Mesothelial cell of epicardium (in vitro differentiated cells): ENCODE measurements around the gene MED22. TPM values are rescaled to one million over a fixed set of nuclear protein-coding genes. Genes with fewer than 3 reads are reported as not detected.

ENCODE experiments used
- DNase-seq, 2 experiments: peaks; one replicate each; pipeline ENCODE4 v3.0.0; 2021; ENCODE audit warnings: low spot score in 2 of 2; ENCODE audit not compliant: unreplicated experiment in 2 of 2
- H3K27ac Mint-ChIP-seq: 2 replicates; pipeline ENCODE4 v1.8.0; 2021; ENCODE audit warnings: mixed read lengths
- H3K27me3 Mint-ChIP-seq: 2 replicates; pipeline ENCODE4 v1.8.0; 2021; ENCODE audit warnings: low read depth, mixed read lengths
- H3K36me3 Mint-ChIP-seq: 2 replicates; pipeline ENCODE4 v1.8.0; 2021; ENCODE audit warnings: mixed read lengths
- H3K4me1 Mint-ChIP-seq: 2 replicates; pipeline ENCODE4 v1.8.0; 2021; ENCODE audit warnings: mixed read lengths
- H3K4me3 Mint-ChIP-seq: 2 replicates; pipeline ENCODE4 v1.8.0; 2021; ENCODE audit warnings: mild to moderate bottlenecking, moderate library complexity, mixed read lengths
- H3K9me3 Mint-ChIP-seq: 2 replicates; pipeline ENCODE4 v1.8.0; 2021; ENCODE audit warnings: mixed read lengths
- CTCF ChIP-seq: fragments of 200-600 bp; sonication (generic); IDR thresholded peaks from one replicate; pipeline ENCODE4 v1.5.0; 2021; ENCODE audit warnings: antibody characterized with exemption; ENCODE audit not compliant: unreplicated experiment
- total RNA-seq: library from RNA; stranded (reverse); gene quantifications from 3 replicates; pipeline ENCODE4 v1.2.1, GENCODE V29; 2021

Gene MED22
- total RNA-seq, 1 donor from 2014 or later = 35.1 TPM

- TF ChIP-seq CTCF = no peak
- Mint-ChIP-seq H3K36me3 (no peaks in the 10 kb centered on the region), H3K4me1 (no peaks in the 10 kb centered on the region), H3K4me3 (no peak overlapping the region), H3K27me3 (peaks cover 18% of the 10 kb centered on the region), H3K9me3 (no peaks in the 10 kb centered on the region), H3K27ac (no peak overlapping the region)
- DNase-seq = no peak
Observed at GRCh38 chr9:133390713-133391112, 42.8 kb upstream of the MED22 start.

- no peak for DNase-seq
- Mint-ChIP-seq H3K4me1 (no peaks in the 10 kb centered on the region), H3K9me3 (no peaks in the 10 kb centered on the region), H3K36me3 (no peaks in the 10 kb centered on the region), H3K4me3 (no peak overlapping the region), H3K27ac (no peak overlapping the region), H3K27me3 (peaks cover 7% of the 10 kb centered on the region)
- no peak for TF ChIP-seq CTCF
Observed at GRCh38 chr9:133389562-133389961, 41.6 kb upstream of the MED22 start.

GRCh38 chr9:133389025-133389557 is 41.2 kb upstream of the MED22 start:
- no peaks in the 10 kb centered on the region for H3K9me3 Mint-ChIP-seq
- no peak overlapping the region for H3K27ac Mint-ChIP-seq
- H3K4me1 Mint-ChIP-seq = no peaks in the 10 kb centered on the region
- peaks cover 5% of the 10 kb centered on the region for H3K27me3 Mint-ChIP-seq
- no peaks in the 10 kb centered on the region for H3K36me3 Mint-ChIP-seq
- TF ChIP-seq CTCF = no peak
- H3K4me3 Mint-ChIP-seq = no peak overlapping the region
- DNase-seq = no peak

- DNase-seq = no peak
- H3K9me3 Mint-ChIP-seq = no peaks in the 10 kb centered on the region
- H3K4me3 Mint-ChIP-seq = no peak overlapping the region
- no peaks in the 10 kb centered on the region for H3K4me1 Mint-ChIP-seq
- no peak overlapping the region for H3K27ac Mint-ChIP-seq
- no peak for TF ChIP-seq CTCF
- peaks cover 5% of the 10 kb centered on the region for H3K27me3 Mint-ChIP-seq
- no peaks in the 10 kb centered on the region for H3K36me3 Mint-ChIP-seq
Observed at GRCh38 chr9:133387680-133388079, 39.7 kb upstream of the MED22 start.

- Mint-ChIP-seq H3K27me3 (peaks cover 5% of the 10 kb centered on the region), H3K27ac (no peak overlapping the region), H3K9me3 (no peaks in the 10 kb centered on the region), H3K4me1 (no peaks in the 10 kb centered on the region), H3K36me3 (no peaks in the 10 kb centered on the region), H3K4me3 (no peak overlapping the region)
- DNase-seq = no peak
- no peak for TF ChIP-seq CTCF
Observed at GRCh38 chr9:133386338-133386737, 38.4 kb upstream of the MED22 start.

- H3K4me3 Mint-ChIP-seq = no peak overlapping the region
- no peak for TF ChIP-seq CTCF
- no peak overlapping the region for H3K27ac Mint-ChIP-seq
- DNase-seq = no peak
- H3K4me1 Mint-ChIP-seq = no peaks in the 10 kb centered on the region
- H3K36me3 Mint-ChIP-seq = no peaks in the 10 kb centered on the region
- H3K9me3 Mint-ChIP-seq = no peaks in the 10 kb centered on the region
- H3K27me3 Mint-ChIP-seq = peaks cover 3% of the 10 kb centered on the region
Observed at GRCh38 chr9:133385452-133385851, 37.5 kb upstream of the MED22 start.
